OCI-LY7 (cell line): Measurements from ENCODE around the gene ECI1. TPM values are rescaled to one million over a fixed set of nuclear protein-coding genes. Genes with fewer than 3 reads are reported as not detected.
A peak's percentile ranks its signal among the peaks of the same experiment; 100 is the strongest.

ENCODE experiments used
- BruUV-seq: library from RNA; stranded (reverse); fragments of 400-500 nt; replicated peaks from 2 replicates; lab custom pipeline; 2021; lab: Mats Ljungman, UMichigan
- CTCF ChIA-PET: fragments of 300-600 bp; sonication (Branson Sonifier 250); formaldehyde crosslinking; loops from one replicate; lab custom pipeline; 2022; ENCODE audit warnings: antibody characterized with exemption; ENCODE audit not compliant: unreplicated experiment; lab: Charles Lee
- POLR2A ChIA-PET: fragments of 300-600 bp; sonication (Branson Sonifier 250); formaldehyde crosslinking; loops from one replicate; lab custom pipeline; 2022; ENCODE audit warnings: antibody characterized with exemption; lab: Charles Lee
- DNase-seq: peaks from one replicate; pipeline ENCODE4 v3.0.0-alpha.2; 2015; ENCODE audit warnings: low spot score
- H2AFZ ChIP-seq: fragments of 200-600 bp; sonication (generic), shearing (Covaris generic); 2 replicates; pipeline ENCODE4 v1.6.1; 2014; ENCODE audit warnings: mild to moderate bottlenecking, antibody characterized with exemption, low read length, moderate library complexity
- H3K27ac ChIP-seq: fragments of 200-600 bp; sonication (generic); 2 replicates; pipeline ENCODE4 v1.5.1; 2014; ENCODE audit warnings: mixed run types, low read depth, mild to moderate bottlenecking, moderate library complexity, low read length, inconsistent platforms; ENCODE audit not compliant: poor library complexity, severe bottlenecking
- H3K36me3 ChIP-seq: fragments of 200-600 bp; sonication (generic); 2 replicates; pipeline ENCODE4 v1.6.1; 2014; ENCODE audit warnings: mild to moderate bottlenecking, antibody characterized with exemption, low read length, moderate library complexity, mixed read lengths; ENCODE audit not compliant: insufficient read depth
- H3K4me1 ChIP-seq: fragments of 200-600 bp; sonication (generic); 2 replicates; pipeline ENCODE4 v1.5.1; 2014; ENCODE audit warnings: mild to moderate bottlenecking, low read length; ENCODE audit not compliant: insufficient read depth, poor library complexity, severe bottlenecking
- H3K4me2 ChIP-seq: fragments of 200-600 bp; sonication (generic); 2 replicates; pipeline ENCODE4 v1.6.1; 2014; ENCODE audit warnings: mild to moderate bottlenecking, low read length
- H3K4me3 ChIP-seq: fragments of 200-600 bp; sonication (generic); 2 replicates; pipeline ENCODE4 v1.5.1; 2014; ENCODE audit warnings: mild to moderate bottlenecking, low read depth, low read length; ENCODE audit not compliant: poor library complexity, severe bottlenecking
- H3K79me2 ChIP-seq: fragments of 200-600 bp; sonication (generic); 2 replicates; pipeline ENCODE4 v1.6.1; 2016; ENCODE audit warnings: low read depth, mild to moderate bottlenecking, low read length, moderate library complexity, mixed read lengths; ENCODE audit not compliant: insufficient read depth
- H3K9me2 ChIP-seq: fragments of 200-600 bp; sonication (generic); 2 replicates; pipeline ENCODE4 v1.6.1; 2016; ENCODE audit warnings: mild to moderate bottlenecking, low read length, mixed read lengths; ENCODE audit not compliant: insufficient read depth
- H3K9me3 ChIP-seq: fragments of 200-600 bp; sonication (generic); 2 replicates; pipeline ENCODE4 v1.6.1; 2014; ENCODE audit warnings: mild to moderate bottlenecking, mixed run types, low read length, mixed read lengths
- H4K20me1 ChIP-seq: fragments of 200-600 bp; sonication (generic); 2 replicates; pipeline ENCODE4 v1.6.1; 2014; ENCODE audit warnings: mild to moderate bottlenecking, antibody characterized with exemption, low read length, moderate library complexity, mixed read lengths; ENCODE audit not compliant: insufficient read depth
- CTCF ChIP-seq: fragments of 200-600 bp; sonication (generic); conservative IDR thresholded peaks from 2 replicates; pipeline ENCODE4 v1.5.1; 2014; ENCODE audit warnings: mild to moderate bottlenecking, antibody characterized with exemption, low read length, moderate library complexity, mixed read lengths
- EZH2phosphoT487 ChIP-seq: fragments of 200-600 bp; sonication (generic); IDR thresholded peaks from 2 replicates; pipeline ENCODE4 v1.6.1; 2018; ENCODE audit warnings: low read depth, borderline replicate concordance, mild to moderate bottlenecking, mixed run types, antibody characterized with exemption, low read length, moderate library complexity, mixed read lengths
- intact Hi-C: fragments of 100-400 bp; cut with micrococcal nuclease; formaldehyde crosslinking; loops from one replicate; pipeline ENCODE4 v1.10.0; 2022; ENCODE audit not compliant: unreplicated experiment
- total RNA-seq, 2 experiments: library from RNA; depleted of rRNA in 1 of 2; stranded (reverse); fragments of >200 nt in 1 of 2; shearing (Covaris generic) in 1 of 2; gene quantifications; 2 replicates each; pipeline ENCODE4 v1.2.3, GENCODE V29; 2014 to 2022

ECI1 gene
- total RNA-seq, 2 experiments from 2014 or later = 74.5 to 80.0 TPM

DNA sequence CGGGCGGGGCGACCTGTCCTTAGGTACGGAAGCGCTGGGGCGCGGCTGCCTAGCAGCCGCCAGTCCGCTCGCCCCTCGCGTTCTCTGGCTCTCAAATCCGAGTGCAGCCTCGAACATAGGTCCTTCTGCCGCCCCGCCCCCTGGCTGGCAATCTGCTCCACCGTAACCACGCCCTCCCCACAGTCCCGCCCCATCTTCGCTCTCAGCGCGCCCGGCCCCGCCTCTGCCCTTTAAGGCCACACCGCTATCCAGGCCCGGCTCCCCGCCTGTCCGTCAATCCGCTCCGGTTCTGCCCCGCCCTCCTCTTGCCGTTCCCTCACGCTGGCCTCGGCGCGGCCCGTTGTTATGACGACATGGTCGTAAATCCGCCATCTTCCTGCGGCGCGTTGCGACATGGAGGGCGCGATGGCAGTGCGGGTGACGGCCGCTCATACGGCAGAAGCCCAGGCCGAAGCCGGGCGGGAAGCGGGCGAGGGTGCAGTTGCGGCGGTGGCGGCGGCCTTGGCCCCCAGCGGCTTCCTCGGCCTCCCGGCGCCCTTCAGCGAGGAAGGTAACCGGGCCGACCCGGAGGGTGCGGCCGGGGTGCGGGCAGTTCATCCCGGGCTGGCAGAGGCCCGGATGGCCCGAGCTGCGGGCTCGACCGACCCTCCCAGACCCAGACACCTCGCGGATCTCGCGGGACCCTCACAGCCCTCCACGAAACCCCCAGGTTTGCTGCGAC, 28.0 kb downstream of the ECI1 start, which contains the start of gene E4F1:
TSS of gene E4F1 (plus strand) at position 371 of the 721 bp plus-strand sequence. CDS start at position 394, 23 bp downstream.
- Histone ChIP-seq H3K27ac (peak within 1 kb of the TSS; percentile 65), H3K9me3 (no peaks in the 10 kb centered on the region), H3K36me3 (peaks cover 16% of the 10 kb centered on the region), H3K9me2 (no peaks in the 10 kb centered on the region), H3K4me3 (peak within 1 kb of the TSS; percentile 94), H3K4me1 (peaks cover 10% of the 10 kb centered on the region), H4K20me1 (0 out of 2 replicates have a peak, but pooled peaks cover 3% of the 10 kb centered on the region), H3K79me2 (peaks cover 32% of the 10 kb centered on the region), H3K4me2 (peak within 1 kb of the TSS; percentile 84), H2AFZ (peak within 1 kb of the TSS; percentile 58; the same call in 1 of the 2 replicates)
- intact Hi-C loops = loop anchor here (1.0 to 5.0 kb wide), 4 partner anchors 8 to 71 kb away; partner anchors contain the start of genes ECI1 and MLST8
- DNase-seq = peak; percentile 99
- ChIA-PET POLR2A (no interaction called here), CTCF (no interaction called here)
- no TSS peak for BruUV-seq
- TF ChIP-seq CTCF (no peak), EZH2phosphoT487 (no peak)

DNA sequence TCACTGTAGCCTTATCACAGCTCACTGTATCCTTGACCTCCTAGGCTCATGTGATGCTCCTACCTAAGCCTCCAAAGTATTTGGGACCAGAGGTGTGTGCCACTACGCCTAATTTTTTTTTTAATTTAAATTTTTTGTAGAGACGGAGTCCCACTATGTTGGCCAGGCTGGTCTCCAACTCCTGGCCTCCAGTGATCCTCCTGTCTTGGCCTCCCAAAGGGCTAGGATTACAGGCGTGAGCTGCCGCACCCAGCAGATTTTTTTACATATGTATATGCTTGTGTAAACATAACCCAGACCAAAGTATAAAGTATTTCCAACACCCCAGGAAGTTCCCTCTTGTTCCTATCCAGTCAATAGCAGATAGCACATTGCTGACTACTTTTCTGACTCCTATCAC, 35.1 kb downstream of the ECI1 start:
- Histone ChIP-seq H3K4me3 (peak overlapping the region; percentile 97), H3K4me2 (peak overlapping the region; percentile 66)

More for the DNA sequence above, 35.1 kb downstream of the ECI1 start:
- no peaks in the 10 kb centered on the region for H3K9me2 ChIP-seq
- peaks cover 26% of the 10 kb centered on the region; the same call in 1 of the 2 replicates for H3K79me2 ChIP-seq
- no peaks in the 10 kb centered on the region for H3K9me3 ChIP-seq
- ChIA-PET POLR2A (interaction anchor here (0.6 kb wide), 1 partner anchor 146 kb away, joined by 3 read pairs; no protein-coding TSS in a partner anchor), CTCF (no interaction called here)
- no peak for DNase-seq
- peak overlapping the region; percentile 75 for H3K27ac ChIP-seq
- H4K20me1 ChIP-seq = peaks cover 13% of the 10 kb centered on the region; the same call in 1 of the 2 replicates
- no peak overlapping the region for H2AFZ ChIP-seq
- TF ChIP-seq EZH2phosphoT487 (no peak), CTCF (no peak)
- peaks cover 16% of the 10 kb centered on the region; the same call in 1 of the 2 replicates for H3K36me3 ChIP-seq
- intact Hi-C loops = no loop called here
- H3K4me1 ChIP-seq = peaks cover 26% of the 10 kb centered on the region
- BruUV-seq = no TSS peak
